ENCODE data around the gene OPRM1.

OPRM1 gene

GRCh38 chr6:154197196-154197860 lies 158.3 kb downstream of the OPRM1 start:
- TF ChIP-seq TEAD4 (IDR thresholded peaks at IDR 0.05) = no peak
- TF ChIP-seq TAF1 (IDR thresholded peaks at IDR 0.05; ENCODE audit: low read depth) = no peak
- TF ChIP-seq USF1 (IDR thresholded peaks at IDR 0.05) = no peak
- TF ChIP-seq NFIC (IDR thresholded peaks at IDR 0.05) = no peak
- TF ChIP-seq CREB1 (IDR thresholded peaks at IDR 0.05; ENCODE audit: low read depth) = no peak
- TF ChIP-seq EP300 (IDR thresholded peaks at IDR 0.05; ENCODE audit: borderline replicate concordance) = no peak
- TF ChIP-seq YY1 (IDR thresholded peaks at IDR 0.05; ENCODE audit: low read depth) = no peak
- TF ChIP-seq FOXM1 (IDR thresholded peaks at IDR 0.05; ENCODE audit: borderline replicate concordance, low read depth) = no peak
- no peak for TF ChIP-seq CEBPB (IDR thresholded peaks at IDR 0.05)
- TF ChIP-seq EGR1 (IDR thresholded peaks at IDR 0.05) = no peak
- TF ChIP-seq REST (IDR thresholded peaks at IDR 0.05; ENCODE audit: low read depth) = no peak
- TF ChIP-seq TCF12 (IDR thresholded peaks at IDR 0.05; ENCODE audit: low read depth) = no peak

GRCh38 chr6:154202339-154202738 lies 163.3 kb downstream of the OPRM1 start:
- TF ChIP-seq NFIC (IDR thresholded peaks at IDR 0.05) = no peak
- TF ChIP-seq CEBPB (IDR thresholded peaks at IDR 0.05) = no peak
- no peak for TF ChIP-seq RAD21 (IDR thresholded peaks at IDR 0.05; ENCODE audit: low read depth)
- TF ChIP-seq USF1 (IDR thresholded peaks at IDR 0.05) = no peak
- no peak for TF ChIP-seq EP300 (IDR thresholded peaks at IDR 0.05; ENCODE audit: borderline replicate concordance)

GRCh38 chr6:154202958-154203357 lies 163.9 kb downstream of the OPRM1 start:
- TF ChIP-seq FOXM1 (IDR thresholded peaks at IDR 0.05; ENCODE audit: borderline replicate concordance, low read depth) = no peak
- TF ChIP-seq NFIC (IDR thresholded peaks at IDR 0.05) = no peak
- no peak for TF ChIP-seq EP300 (IDR thresholded peaks at IDR 0.05; ENCODE audit: borderline replicate concordance)
- TF ChIP-seq RAD21 (IDR thresholded peaks at IDR 0.05; ENCODE audit: low read depth) = no peak
- no peak for TF ChIP-seq USF1 (IDR thresholded peaks at IDR 0.05)
- TF ChIP-seq TCF12 (IDR thresholded peaks at IDR 0.05; ENCODE audit: low read depth) = no peak
- no peak for TF ChIP-seq CREB1 (IDR thresholded peaks at IDR 0.05; ENCODE audit: low read depth)
- no peak for TF ChIP-seq MAX (IDR thresholded peaks at IDR 0.05)
- no peak for TF ChIP-seq CEBPB (IDR thresholded peaks at IDR 0.05)

GRCh38 chr6:154206141-154206540 lies 167.1 kb downstream of the OPRM1 start:
- TF ChIP-seq CEBPB (IDR thresholded peaks at IDR 0.05) (no peak), RAD21 (IDR thresholded peaks at IDR 0.05; ENCODE audit: low read depth) (no peak), MAX (IDR thresholded peaks at IDR 0.05) (no peak), USF1 (IDR thresholded peaks at IDR 0.05) (no peak), EGR1 (IDR thresholded peaks at IDR 0.05) (no peak), ZBTB7A (IDR thresholded peaks at IDR 0.05; ENCODE audit: low read depth) (no peak), REST (IDR thresholded peaks at IDR 0.05; ENCODE audit: low read depth) (no peak), EP300 (IDR thresholded peaks at IDR 0.05; ENCODE audit: borderline replicate concordance) (no peak), TAF1 (IDR thresholded peaks at IDR 0.05; ENCODE audit: low read depth) (no peak), CREB1 (IDR thresholded peaks at IDR 0.05; ENCODE audit: low read depth) (no peak), TEAD4 (IDR thresholded peaks at IDR 0.05) (no peak), YY1 (IDR thresholded peaks at IDR 0.05; ENCODE audit: low read depth) (no peak)

- TF ChIP-seq CREB1 (IDR thresholded peaks at IDR 0.05; ENCODE audit: low read depth) = no peak
- no peak for TF ChIP-seq USF1 (IDR thresholded peaks at IDR 0.05)
- no peak for TF ChIP-seq RAD21 (IDR thresholded peaks at IDR 0.05; ENCODE audit: low read depth)
- no peak for TF ChIP-seq REST (IDR thresholded peaks at IDR 0.05; ENCODE audit: low read depth)
- no peak for TF ChIP-seq EP300 (IDR thresholded peaks at IDR 0.05; ENCODE audit: borderline replicate concordance)
- no peak for TF ChIP-seq CEBPB (IDR thresholded peaks at IDR 0.05)
- TF ChIP-seq TAF1 (IDR thresholded peaks at IDR 0.05; ENCODE audit: low read depth) = no peak
- no peak for TF ChIP-seq FOXM1 (IDR thresholded peaks at IDR 0.05; ENCODE audit: borderline replicate concordance, low read depth)
- no peak for TF ChIP-seq TEAD4 (IDR thresholded peaks at IDR 0.05)
- no peak for TF ChIP-seq MAX (IDR thresholded peaks at IDR 0.05)
- no peak for TF ChIP-seq NFIC (IDR thresholded peaks at IDR 0.05)
- TF ChIP-seq EGR1 (IDR thresholded peaks at IDR 0.05) = no peak
- no peak for TF ChIP-seq TCF12 (IDR thresholded peaks at IDR 0.05; ENCODE audit: low read depth)
- TF ChIP-seq ZBTB7A (IDR thresholded peaks at IDR 0.05; ENCODE audit: low read depth) = no peak
- TF ChIP-seq YY1 (IDR thresholded peaks at IDR 0.05; ENCODE audit: low read depth) = no peak
Measured at GRCh38 chr6:154206996-154207395, 168.0 kb downstream of the OPRM1 start.

Measured in Ishikawa (cell line).